Progenitor cell of endocrine pancreas (in vitro differentiated cells): ENCODE results near the gene CUEDC2. TPM values are rescaled to one million over a fixed set of nuclear protein-coding genes. Genes with fewer than 3 reads are reported as not detected.

Experiments
- DNase-seq: peaks from one replicate; pipeline ENCODE4 v3.0.0; 2021; ENCODE audit warnings: low spot score; ENCODE audit not compliant: unreplicated experiment
- H3K27ac Mint-ChIP-seq: 2 replicates; pipeline ENCODE4 v1.8.0; 2021; ENCODE audit warnings: mild to moderate bottlenecking, moderate library complexity, mixed read lengths
- H3K27me3 Mint-ChIP-seq: 2 replicates; pipeline ENCODE4 v1.8.0; 2021; ENCODE audit warnings: mixed read lengths
- H3K36me3 Mint-ChIP-seq: 2 replicates; pipeline ENCODE4 v1.8.0; 2022; ENCODE audit warnings: mixed read lengths; ENCODE audit not compliant: insufficient read depth
- H3K4me1 Mint-ChIP-seq: 2 replicates; pipeline ENCODE4 v1.8.0; 2021; ENCODE audit warnings: low read depth, mixed read lengths
- H3K4me3 Mint-ChIP-seq: 2 replicates; pipeline ENCODE4 v1.8.0; 2021; ENCODE audit warnings: low read depth, mild to moderate bottlenecking, moderate library complexity, mixed read lengths
- H3K9me3 Mint-ChIP-seq: 2 replicates; pipeline ENCODE4 v1.8.0; 2021; ENCODE audit warnings: low read depth, mixed read lengths
- CTCF ChIP-seq: fragments of 200-600 bp; sonication (generic); IDR thresholded peaks from one replicate; pipeline ENCODE4 v1.5.0; 2021; ENCODE audit warnings: antibody characterized with exemption, mild to moderate bottlenecking; ENCODE audit not compliant: unreplicated experiment
- total RNA-seq: library from RNA; stranded (reverse); gene quantifications from 2 replicates; pipeline ENCODE4 v1.2.1, GENCODE V29; 2021

CUEDC2 gene
- total RNA-seq, 1 donor from 2014 or later, result 69.9 TPM

- no peak overlapping the region for H3K27ac Mint-ChIP-seq
- no peaks in the 10 kb centered on the region for H3K36me3 Mint-ChIP-seq
- H3K4me1 Mint-ChIP-seq, result peaks cover 11% of the 10 kb centered on the region
- peaks cover 40% of the 10 kb centered on the region for H3K27me3 Mint-ChIP-seq
- H3K9me3 Mint-ChIP-seq, result no peaks in the 10 kb centered on the region
- DNase-seq, result no peak
- no peak overlapping the region for H3K4me3 Mint-ChIP-seq
- TF ChIP-seq CTCF, result no peak
Observed at GRCh38 chr10:102405108-102405571, 27.2 kb downstream of the CUEDC2 start.

GRCh38 chr10:102404361-102405107 is 27.8 kb downstream of the CUEDC2 start:
- no peak for TF ChIP-seq CTCF
- H3K9me3 Mint-ChIP-seq, result no peaks in the 10 kb centered on the region
- peaks cover 5% of the 10 kb centered on the region for H3K4me1 Mint-ChIP-seq
- H3K36me3 Mint-ChIP-seq, result no peaks in the 10 kb centered on the region
- no peak overlapping the region for H3K4me3 Mint-ChIP-seq
- no peak for DNase-seq
- H3K27me3 Mint-ChIP-seq, result peaks cover 34% of the 10 kb centered on the region
- H3K27ac Mint-ChIP-seq, result no peak overlapping the region

DNA sequence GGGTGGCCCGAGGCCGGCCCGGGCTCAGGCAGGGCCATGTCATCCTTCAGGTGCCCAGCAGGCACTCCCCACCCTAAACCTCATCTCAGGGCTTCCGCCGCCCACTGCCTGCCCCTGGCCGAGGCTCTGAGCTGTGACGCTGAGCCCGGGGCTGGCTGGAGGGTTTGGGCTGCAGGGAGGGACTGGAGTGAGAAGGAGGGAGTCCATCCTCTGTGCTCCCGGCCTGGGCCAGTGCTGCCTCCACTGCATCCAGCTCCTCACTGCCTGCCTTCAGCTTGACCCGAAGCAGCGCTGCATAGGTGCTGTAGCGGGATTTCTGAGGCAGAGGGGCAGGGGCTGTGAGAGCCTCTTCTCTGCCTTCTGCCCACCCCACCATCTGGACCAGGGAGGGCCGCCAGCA is 29.3 kb downstream of the CUEDC2 start:
- H3K27ac Mint-ChIP-seq, result no peak overlapping the region
- no peak for TF ChIP-seq CTCF
- H3K4me1 Mint-ChIP-seq, result peaks cover under 1% of the 10 kb centered on the region
- no peak for DNase-seq
- H3K4me3 Mint-ChIP-seq, result no peak overlapping the region
- H3K27me3 Mint-ChIP-seq, result peaks cover 27% of the 10 kb centered on the region
- H3K36me3 Mint-ChIP-seq, result no peaks in the 10 kb centered on the region
- H3K9me3 Mint-ChIP-seq, result no peaks in the 10 kb centered on the region

GRCh38 chr10:102402512-102402896 is 29.9 kb downstream of the CUEDC2 start:
- Mint-ChIP-seq H3K4me1 (no peaks in the 10 kb centered on the region), H3K27ac (no peak overlapping the region), H3K27me3 (peaks cover 21% of the 10 kb centered on the region), H3K9me3 (no peaks in the 10 kb centered on the region), H3K36me3 (no peaks in the 10 kb centered on the region), H3K4me3 (no peak overlapping the region)
- no peak for TF ChIP-seq CTCF
- DNase-seq, result no peak

DNA sequence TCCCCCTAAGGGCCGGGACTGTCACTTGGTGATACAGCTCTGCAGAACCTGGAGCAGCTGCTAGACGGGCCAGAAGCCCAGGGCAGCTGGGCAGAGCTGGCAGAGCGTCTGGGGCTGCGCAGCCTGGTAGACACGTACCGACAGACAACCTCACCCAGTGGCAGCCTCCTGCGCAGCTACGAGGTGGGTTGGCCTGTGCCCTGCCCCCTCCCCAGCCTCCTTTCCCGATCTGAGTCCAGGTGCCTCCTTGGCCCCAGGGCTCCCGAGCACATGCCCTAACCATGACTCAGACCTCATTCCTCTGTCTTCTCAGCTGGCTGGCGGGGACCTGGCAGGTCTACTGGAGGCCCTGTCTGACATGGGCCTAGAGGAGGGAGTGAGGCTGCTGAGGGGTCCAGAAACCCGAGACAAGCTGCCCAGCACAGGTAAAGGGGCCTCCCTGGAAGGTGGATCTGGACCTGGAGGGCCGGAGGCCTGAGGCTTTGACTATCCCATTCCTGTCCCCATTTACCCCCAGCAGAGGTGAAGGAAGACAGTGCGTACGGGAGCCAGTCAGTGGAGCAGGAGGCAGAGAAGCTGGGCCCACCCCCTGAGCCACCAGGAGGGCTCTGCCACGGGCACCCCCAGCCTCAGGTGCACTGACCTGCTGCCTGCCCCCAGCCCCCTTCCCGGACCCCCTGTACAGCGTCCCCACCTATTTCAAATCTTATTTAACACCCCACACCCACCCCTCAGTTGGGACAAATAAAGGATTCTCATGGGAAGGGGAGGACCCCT is 30.5 kb downstream of the CUEDC2 start:
- H3K4me3 Mint-ChIP-seq, result no peak overlapping the region
- no peaks in the 10 kb centered on the region for H3K9me3 Mint-ChIP-seq
- H3K27me3 Mint-ChIP-seq, result peaks cover 15% of the 10 kb centered on the region
- no peak overlapping the region for H3K27ac Mint-ChIP-seq
- H3K4me1 Mint-ChIP-seq, result no peaks in the 10 kb centered on the region
- DNase-seq, result no peak
- TF ChIP-seq CTCF, result no peak
- no peaks in the 10 kb centered on the region for H3K36me3 Mint-ChIP-seq
